Esophagus muscularis mucosa (tissue), 4 donors: ENCODE data around the gene SCIMP. TPM values are rescaled to one million over a fixed set of nuclear protein-coding genes. Genes with fewer than 3 reads are reported as not detected.
A peak's percentile ranks its signal among the peaks of the same experiment; 100 is the strongest.

Experiments
- DNase-seq: peaks from one replicate; pipeline ENCODE4 v3.0.0-alpha.2; 2017; ENCODE audit errors: extremely low spot score
- H3K27ac ChIP-seq, 4 donors: fragments of 200-600 bp; sonication (generic); replicated peaks in 1 of 4; 1 replicate in 3 of 4; 2 replicates in 1 of 4; pipeline ENCODE4 v1.5.1; 2016 to 2019; ENCODE audit warnings: mild to moderate bottlenecking in 1 of 4
- H3K27me3 ChIP-seq, 4 donors: fragments of 200-600 bp; sonication (generic); one replicate each; pipeline versions ENCODE4 v1.5.1 to v1.6.0; 2016 to 2019
- H3K36me3 ChIP-seq, 4 donors: fragments of 200-600 bp; sonication (generic); one replicate each; pipeline ENCODE4 v1.5.1; 2016 to 2019
- H3K4me1 ChIP-seq, 4 donors: fragments of 200-600 bp; sonication (generic); one replicate each; pipeline ENCODE4 v1.5.1; 2016 to 2019
- H3K4me3 ChIP-seq, 4 donors: fragments of 200-600 bp; sonication (generic); 1 replicate in 2 of 4; 2 replicates in 2 of 4; pipeline ENCODE4 v1.5.1; 2016 to 2019; ENCODE audit warnings: mild to moderate bottlenecking in 4 of 4, moderate library complexity in 1 of 4
- H3K9me3 ChIP-seq, 4 donors: fragments of 200-600 bp; sonication (generic); 1 replicate in 3 of 4; 2 replicates in 1 of 4; pipeline ENCODE4 v1.5.1; 2016 to 2019
- CTCF ChIP-seq, 3 experiments: fragments of 200-600 bp in 2 of 3; fragments of 450-650 bp in 1 of 3; sonication (generic) in 2 of 3; IDR thresholded peaks; one replicate each; pipeline ENCODE4 v1.5.1; 2017 to 2019; ENCODE audit warnings: antibody characterized with exemption in 3 of 3, mild to moderate bottlenecking in 2 of 3, moderate library complexity in 1 of 3
- EP300 ChIP-seq: sonication (generic); formaldehyde crosslinking; IDR thresholded peaks from one replicate; pipeline ENCODE4 v1.6.1; 2017; ENCODE audit warnings: antibody characterized with exemption
- POLR2A ChIP-seq: fragments of 450-650 bp; IDR thresholded peaks from one replicate; pipeline ENCODE4 v1.6.1; 2017; ENCODE audit warnings: antibody characterized with exemption, moderate library complexity, mild to moderate bottlenecking, low read depth
- POLR2AphosphoS5 ChIP-seq, 2 donors: sonication (generic); formaldehyde crosslinking; IDR thresholded peaks; one replicate each; pipeline ENCODE4 v1.6.1; 2017; ENCODE audit warnings: antibody characterized with exemption in 2 of 2
- WGBS: methylation state at CpG from one replicate; pipeline ENCODE4 v1.1.5; 2018; 5-methylcytosine and 5-hydroxymethylcytosine counted together
- intact Hi-C: fragments of 100-400 bp; cut with DNase I; formaldehyde crosslinking; loops from one replicate; pipeline ENCODE4 v1.15.1; 2023
- total RNA-seq, 4 donors: library from RNA; depleted of rRNA; stranded (reverse); fragments of >200 nt; gene quantifications; one replicate each; pipeline versions ENCODE4 v1.1.0 to v1.2.1, GENCODE V29; 2016

The SCIMP gene
- total RNA-seq, 4 donors from 2014 or later, result 0.42 to 4.0 (median 1.3) TPM

DNA sequence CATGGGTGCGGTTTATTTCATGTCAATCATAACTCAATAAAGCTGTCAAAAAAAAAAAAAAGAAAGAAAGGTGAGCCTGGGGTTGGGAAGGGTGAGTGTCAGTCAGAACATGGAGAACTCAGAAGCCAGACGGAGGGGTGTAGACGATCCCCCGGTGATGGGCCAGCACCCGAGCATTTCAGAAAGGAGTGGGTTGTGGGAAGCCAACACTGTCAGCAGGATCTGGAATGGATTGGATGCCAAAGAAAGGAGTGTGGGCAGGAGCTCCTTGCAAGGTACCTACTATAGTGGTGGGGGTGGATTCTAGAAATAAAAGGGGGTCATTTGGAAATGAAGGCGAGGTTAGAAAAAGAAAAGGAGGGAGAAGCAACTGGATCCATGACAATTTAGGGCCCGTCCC is 19.8 kb upstream of the SCIMP start:
- Histone ChIP-seq H3K27ac (no peak overlapping the region), H3K4me3 (no peak overlapping the region), H3K9me3 (no peaks in the 10 kb centered on the region), H3K4me1 (no peaks in the 10 kb centered on the region), H3K27me3 (no peaks in the 10 kb centered on the region), H3K36me3 (no peaks in the 10 kb centered on the region)
- 74% methylated on average over 7 of the region's 7 CpGs for WGBS
- intact Hi-C loops, result no loop called here
- DNase-seq, result no peak
- TF ChIP-seq CTCF (IDR thresholded peaks at IDR 0.05), result no peak

- no peaks in the 10 kb centered on the region for H3K4me1 ChIP-seq
- intact Hi-C loops, result no loop called here
- H3K36me3 ChIP-seq, result no peaks in the 10 kb centered on the region
- H3K27me3 ChIP-seq, result peaks cover 0 to 21% (median 0%) of the 10 kb centered on the region in 4 donors
- H3K9me3 ChIP-seq, result no peaks in the 10 kb centered on the region
- no peak overlapping the region for H3K27ac ChIP-seq
- no peak overlapping the region for H3K4me3 ChIP-seq
- TF ChIP-seq CTCF (IDR thresholded peaks at IDR 0.05), result peak; percentile 48 to 68 (median 65)
- TF ChIP-seq POLR2A, result no peak
- peak; percentile 92 for DNase-seq
- 0% methylated on average over 4 of the region's 4 CpGs for WGBS
Observed at GRCh38 chr17:5249615-5250014, 15.0 kb upstream of the SCIMP start.

DNA sequence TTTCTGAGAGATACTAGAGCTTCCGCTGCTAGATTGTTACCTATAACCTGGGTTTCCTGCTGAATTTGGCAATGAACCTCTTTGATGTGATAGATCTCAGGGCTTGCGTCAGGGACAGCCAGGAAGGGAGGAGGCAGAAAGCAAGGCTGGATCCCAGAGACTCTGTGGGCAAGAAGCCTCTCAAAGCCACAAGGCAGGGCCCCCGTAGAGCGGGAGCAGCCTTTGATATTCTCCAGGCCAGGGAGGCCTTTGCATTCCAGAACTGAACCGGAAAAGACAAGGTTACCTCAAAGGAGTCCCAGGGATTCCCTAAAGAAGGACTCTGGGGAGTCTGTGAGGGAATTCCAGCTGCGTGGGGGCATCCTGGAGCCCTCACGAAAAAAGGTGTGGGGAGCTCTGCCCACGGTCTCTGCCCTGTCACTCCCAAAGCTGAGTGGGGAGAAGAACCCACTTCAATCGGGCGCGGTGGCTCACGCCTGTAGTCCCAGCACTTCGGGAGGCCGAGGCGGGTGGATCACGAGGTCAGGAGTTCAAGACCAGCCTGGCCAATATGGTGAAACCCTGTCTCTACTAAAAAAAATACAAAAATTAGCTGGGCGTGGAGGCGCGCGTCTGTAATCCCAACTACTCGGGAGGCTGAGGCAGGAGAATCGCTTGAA is 14.3 kb upstream of the SCIMP start:
- Histone ChIP-seq H3K4me1 (no peaks in the 10 kb centered on the region), H3K27ac (no peak overlapping the region), H3K27me3 (peaks cover 0 to 22% (median 0%) of the 10 kb centered on the region in 4 donors), H3K36me3 (no peaks in the 10 kb centered on the region), H3K9me3 (no peaks in the 10 kb centered on the region), H3K4me3 (no peak overlapping the region)
- WGBS, result 67% methylated on average over 19 of the region's 22 CpGs
- no peak for DNase-seq
- TF ChIP-seq CTCF (IDR thresholded peaks at IDR 0.05) (no peak), POLR2A (no peak), POLR2AphosphoS5 (IDR thresholded peaks at IDR 0.05) (no peak), EP300 (no peak)
- intact Hi-C loops, result no loop called here

DNA sequence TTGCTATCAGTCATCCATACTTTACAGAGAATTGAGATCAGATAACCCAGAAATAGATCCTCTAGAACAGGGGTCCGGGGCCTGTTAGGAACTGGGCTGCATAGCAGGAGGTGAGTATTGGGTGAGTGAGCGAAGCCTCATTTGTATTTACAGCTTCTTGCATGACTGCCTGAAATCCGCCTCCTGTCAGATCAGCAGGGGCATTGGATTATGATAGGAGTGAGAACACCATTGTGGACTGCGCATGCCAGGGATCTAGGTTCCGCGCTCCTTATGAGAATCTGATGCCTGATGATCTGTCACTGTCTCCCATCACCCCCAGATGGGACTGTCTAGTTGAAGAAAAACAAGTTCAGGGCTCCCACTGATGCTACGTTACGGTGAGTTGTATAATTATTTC is 13.0 kb upstream of the SCIMP start:
- DNase-seq, result no peak
- peaks cover 0 to 22% (median 0%) of the 10 kb centered on the region in 4 donors for H3K27me3 ChIP-seq
- no peaks in the 10 kb centered on the region for H3K9me3 ChIP-seq
- no peak overlapping the region for H3K4me3 ChIP-seq
- no peak for TF ChIP-seq POLR2A
- no peak for TF ChIP-seq EP300
- TF ChIP-seq CTCF (IDR thresholded peaks at IDR 0.05), result no peak
- no peak for TF ChIP-seq POLR2AphosphoS5 (IDR thresholded peaks at IDR 0.05)
- H3K27ac ChIP-seq, result no peak overlapping the region
- H3K4me1 ChIP-seq, result no peaks in the 10 kb centered on the region
- 91% methylated on average over 8 of the region's 8 CpGs for WGBS
- H3K36me3 ChIP-seq, result no peaks in the 10 kb centered on the region
- intact Hi-C loops, result no loop called here
